Chondrocyte (in vitro differentiated cells): ENCODE results near the gene MGME1. TPM values are rescaled to one million over a fixed set of nuclear protein-coding genes. Genes with fewer than 3 reads are reported as not detected.

Experiments used
- DNase-seq: peaks from one replicate; pipeline ENCODE4 v3.0.0; 2021; ENCODE audit warnings: mixed read lengths, low spot score
- H3K27ac Mint-ChIP-seq: one replicate; pipeline ENCODE4 v1.8.0; 2021; ENCODE audit warnings: mild to moderate bottlenecking, moderate library complexity, mixed read lengths; ENCODE audit not compliant: unreplicated experiment
- H3K27me3 Mint-ChIP-seq: 2 replicates; pipeline ENCODE4 v1.8.0; 2021; ENCODE audit warnings: low read depth, mixed read lengths
- H3K36me3 Mint-ChIP-seq: 2 replicates; pipeline ENCODE4 v1.8.0; 2021; ENCODE audit warnings: low read depth, mixed read lengths
- H3K4me1 Mint-ChIP-seq: 2 replicates; pipeline ENCODE4 v1.8.0; 2021; ENCODE audit warnings: low read depth, mild to moderate bottlenecking, mixed read lengths
- H3K4me3 Mint-ChIP-seq: one replicate; pipeline ENCODE4 v1.8.0; 2021; ENCODE audit warnings: mild to moderate bottlenecking, moderate library complexity, mixed read lengths; ENCODE audit not compliant: unreplicated experiment
- H3K9me3 Mint-ChIP-seq: 2 replicates; pipeline ENCODE4 v1.8.0; 2021; ENCODE audit warnings: low read depth, mixed read lengths
- long read RNA-seq: library from polyadenylated mRNA; stranded (forward); transcript quantifications from one replicate; pipeline ENCODE4 v2.0.0, GENCODE V29; 2021
- total RNA-seq: library from RNA; stranded (reverse); gene quantifications from 3 replicates; pipeline ENCODE4 v1.2.1, GENCODE V29; 2021
- TF ChIP-seq, protein P1 (sequence below): fragments of 200-600 bp; sonication (generic); IDR thresholded peaks from 2 replicates; pipeline ENCODE4 v1.5.0; 2021; ENCODE audit warnings: antibody characterized with exemption, mild to moderate bottlenecking, moderate library complexity

MGME1 gene, protein sequence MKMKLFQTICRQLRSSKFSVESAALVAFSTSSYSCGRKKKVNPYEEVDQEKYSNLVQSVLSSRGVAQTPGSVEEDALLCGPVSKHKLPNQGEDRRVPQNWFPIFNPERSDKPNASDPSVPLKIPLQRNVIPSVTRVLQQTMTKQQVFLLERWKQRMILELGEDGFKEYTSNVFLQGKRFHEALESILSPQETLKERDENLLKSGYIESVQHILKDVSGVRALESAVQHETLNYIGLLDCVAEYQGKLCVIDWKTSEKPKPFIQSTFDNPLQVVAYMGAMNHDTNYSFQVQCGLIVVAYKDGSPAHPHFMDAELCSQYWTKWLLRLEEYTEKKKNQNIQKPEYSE
- total RNA-seq: 13.6 to 21.3 TPM (median 15.1 TPM) in 3 replicates
- long read RNA-seq, transcript MGME1-203 (5 exons, 2,336 nt): major isoform, 6 of 26 reads
- long read RNA-seq, partial matches to known transcripts: 12 of 26 reads
- long read RNA-seq, other reads (novel, unspliced or antisense): 7 of 26 reads

DNA sequence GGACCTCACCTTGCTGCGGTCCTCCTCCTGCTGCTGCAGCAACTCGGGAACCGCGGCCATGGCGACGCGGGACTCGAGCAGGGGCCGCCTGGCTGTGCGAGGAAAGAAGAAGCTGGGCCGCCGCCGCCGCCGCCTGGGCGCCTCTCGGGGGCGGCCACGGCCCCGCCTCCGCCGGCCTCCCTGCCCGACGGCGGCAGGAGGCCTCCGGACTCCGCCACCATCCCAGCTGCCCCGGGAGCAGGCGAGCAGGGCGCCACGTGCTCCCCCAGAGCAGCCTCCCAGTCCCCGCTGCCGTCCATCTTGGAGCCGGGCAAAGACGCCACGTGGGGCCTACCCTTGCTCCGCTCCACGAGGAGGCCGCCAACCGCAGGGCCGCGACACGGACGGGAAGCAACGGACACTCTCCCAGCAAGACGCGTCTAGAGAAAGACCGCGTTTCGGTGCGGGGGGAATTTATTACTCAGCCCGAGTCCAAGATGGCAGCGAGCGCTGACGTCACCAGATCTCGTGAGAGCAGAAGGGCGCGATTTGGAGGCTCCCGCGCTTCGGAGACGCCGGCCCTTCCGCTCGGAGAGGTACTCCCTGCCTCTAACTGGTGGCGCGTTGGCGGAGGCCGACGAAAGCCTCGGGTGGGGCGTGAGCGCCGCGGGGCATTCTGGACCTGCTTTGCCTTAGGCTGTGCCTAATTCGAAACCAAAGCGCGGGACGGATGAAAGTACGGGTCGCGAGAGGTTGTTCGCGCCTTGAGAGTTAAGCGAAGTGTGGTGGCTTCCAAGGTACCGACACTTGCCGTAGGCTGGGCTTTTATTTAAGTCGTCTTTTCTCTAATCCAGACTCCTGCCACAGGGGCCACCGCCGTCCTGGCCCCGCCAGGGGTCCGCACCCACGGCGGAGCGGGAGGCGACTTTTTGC is at the start of gene MGME1, which contains the start of gene SNX5:
MGME1 (plus strand) TSS at position 653 of the 912 bp plus-strand sequence. CDS start 842 bp downstream, outside the sequence.
SNX5 (minus strand) TSS at position 429 of the 912 bp plus-strand sequence; CDS start at position 60, 369 bp downstream.
- no peaks in the 10 kb centered on the region for H3K27me3 Mint-ChIP-seq
- peak within 1 kb of the TSS; percentile 99 for H3K27ac Mint-ChIP-seq
- DNase-seq: peak; percentile 100
- peak within 1 kb of the TSS; percentile 73 for H3K4me3 Mint-ChIP-seq
- peaks cover 1% of the 10 kb centered on the region for H3K36me3 Mint-ChIP-seq
- H3K4me1 Mint-ChIP-seq: peaks cover 70% of the 10 kb centered on the region
- TF ChIP-seq, protein P1, sequence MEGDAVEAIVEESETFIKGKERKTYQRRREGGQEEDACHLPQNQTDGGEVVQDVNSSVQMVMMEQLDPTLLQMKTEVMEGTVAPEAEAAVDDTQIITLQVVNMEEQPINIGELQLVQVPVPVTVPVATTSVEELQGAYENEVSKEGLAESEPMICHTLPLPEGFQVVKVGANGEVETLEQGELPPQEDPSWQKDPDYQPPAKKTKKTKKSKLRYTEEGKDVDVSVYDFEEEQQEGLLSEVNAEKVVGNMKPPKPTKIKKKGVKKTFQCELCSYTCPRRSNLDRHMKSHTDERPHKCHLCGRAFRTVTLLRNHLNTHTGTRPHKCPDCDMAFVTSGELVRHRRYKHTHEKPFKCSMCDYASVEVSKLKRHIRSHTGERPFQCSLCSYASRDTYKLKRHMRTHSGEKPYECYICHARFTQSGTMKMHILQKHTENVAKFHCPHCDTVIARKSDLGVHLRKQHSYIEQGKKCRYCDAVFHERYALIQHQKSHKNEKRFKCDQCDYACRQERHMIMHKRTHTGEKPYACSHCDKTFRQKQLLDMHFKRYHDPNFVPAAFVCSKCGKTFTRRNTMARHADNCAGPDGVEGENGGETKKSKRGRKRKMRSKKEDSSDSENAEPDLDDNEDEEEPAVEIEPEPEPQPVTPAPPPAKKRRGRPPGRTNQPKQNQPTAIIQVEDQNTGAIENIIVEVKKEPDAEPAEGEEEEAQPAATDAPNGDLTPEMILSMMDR: peak; percentile 14
- H3K9me3 Mint-ChIP-seq: no peaks in the 10 kb centered on the region

DNA sequence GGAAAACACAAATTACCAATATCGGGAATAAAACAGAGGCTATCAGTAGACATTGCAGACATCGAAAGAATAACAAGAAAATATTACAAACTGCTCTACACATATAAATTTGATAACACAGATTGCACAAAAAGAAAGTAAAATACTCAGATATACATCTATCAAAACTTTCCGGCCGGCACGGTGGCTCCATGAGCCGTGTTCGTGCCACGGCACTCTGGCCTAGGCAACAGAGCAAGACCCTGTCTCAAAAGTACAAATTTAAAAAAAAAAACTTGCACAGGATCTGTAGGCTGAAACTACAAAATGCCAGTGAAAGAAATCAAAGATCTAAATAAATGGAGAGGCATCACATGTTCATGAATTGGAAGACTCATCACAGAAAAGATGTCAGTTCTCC is 49.7 kb upstream of the MGME1 start:
- TF ChIP-seq, protein P1: no peak
- Mint-ChIP-seq H3K9me3 (no peaks in the 10 kb centered on the region), H3K36me3 (no peaks in the 10 kb centered on the region), H3K4me1 (peaks cover 5% of the 10 kb centered on the region), H3K4me3 (no peak overlapping the region), H3K27me3 (no peaks in the 10 kb centered on the region), H3K27ac (no peak overlapping the region)
- DNase-seq: no peak

DNA sequence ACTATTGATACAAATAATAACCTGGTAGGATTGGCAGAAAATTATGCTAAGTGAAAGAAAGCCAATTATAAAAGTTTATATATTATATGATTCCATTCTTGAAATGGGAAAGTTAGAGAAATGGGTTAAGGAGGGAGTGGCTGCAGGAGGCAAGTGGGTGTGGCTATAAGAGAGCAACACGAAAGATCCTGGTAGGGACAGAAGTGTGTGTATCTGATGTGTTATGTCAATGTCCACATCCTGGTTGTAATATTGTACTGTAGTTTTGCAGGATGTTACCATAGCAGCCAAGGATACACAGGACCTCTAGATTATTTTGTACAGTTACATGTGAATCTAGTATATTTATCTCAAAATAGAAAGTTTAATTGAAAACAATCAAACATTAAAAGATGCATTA is 47.0 kb upstream of the MGME1 start:
- H3K4me1 Mint-ChIP-seq: peaks cover 15% of the 10 kb centered on the region
- H3K9me3 Mint-ChIP-seq: no peaks in the 10 kb centered on the region
- H3K4me3 Mint-ChIP-seq: no peak overlapping the region
- no peaks in the 10 kb centered on the region for H3K27me3 Mint-ChIP-seq
- no peak for DNase-seq
- TF ChIP-seq, protein P1: no peak
- H3K27ac Mint-ChIP-seq: no peak overlapping the region
- no peaks in the 10 kb centered on the region for H3K36me3 Mint-ChIP-seq

DNA sequence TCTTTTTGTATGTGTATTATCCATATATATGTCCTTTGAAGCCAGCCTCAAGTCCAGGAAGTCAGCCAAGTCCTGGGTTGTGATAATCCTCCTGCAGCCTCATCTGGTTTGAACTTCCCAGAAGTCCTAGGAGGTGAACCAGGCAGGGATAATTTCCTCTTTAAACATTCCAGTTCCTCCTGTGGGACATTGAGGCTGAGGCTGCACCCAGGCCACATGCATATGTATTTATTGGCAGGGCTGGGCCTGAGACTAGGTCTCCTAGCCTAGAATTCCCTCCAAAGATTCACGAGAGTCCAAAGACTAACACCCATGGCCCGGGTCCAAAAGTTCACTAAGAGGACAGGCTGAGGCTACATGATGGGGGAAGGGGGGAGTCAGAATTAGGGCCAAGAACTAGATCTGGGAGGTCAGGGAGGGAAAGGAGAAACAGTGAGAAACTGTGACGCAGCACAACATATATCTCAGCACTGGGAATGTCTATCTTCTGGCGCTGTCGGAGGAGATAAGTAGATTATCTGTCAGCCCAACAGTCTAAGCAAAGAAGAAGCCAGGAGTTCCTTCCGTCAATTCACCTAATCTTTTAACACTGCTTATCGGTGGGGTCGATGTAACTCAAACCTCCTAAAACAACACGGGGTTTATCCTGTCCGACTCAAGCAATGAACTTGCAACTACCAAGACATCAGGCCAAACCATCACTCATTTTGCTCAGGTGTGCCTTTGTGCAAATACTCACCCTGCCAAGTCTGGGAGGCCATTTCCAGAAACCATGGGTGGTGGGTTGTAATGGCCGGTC is 43.5 kb upstream of the MGME1 start:
- Mint-ChIP-seq H3K27ac (no peak overlapping the region), H3K9me3 (no peaks in the 10 kb centered on the region), H3K4me1 (peaks cover 26% of the 10 kb centered on the region), H3K36me3 (no peaks in the 10 kb centered on the region), H3K4me3 (no peak overlapping the region), H3K27me3 (no peaks in the 10 kb centered on the region)
- TF ChIP-seq, protein P1: no peak
- no peak for DNase-seq
